ENCODE data around the gene CAMK1G.

- peak in 2 of 3 experiments; percentile 31 to 36; a peak in 4 of 6 replicates for TF ChIP-seq CTCF (IDR thresholded peaks at IDR 0.05 in 2 of 3, conservative IDR thresholded peaks at IDR 0.05 in 1 of 3; ENCODE audit: borderline replicate concordance in 1 of 3, insufficient read depth in 1 of 3, low read depth in 2 of 3, low read length in 2 of 3)
- TF ChIP-seq YY1 (IDR thresholded peaks at IDR 0.05; ENCODE audit: extremely low read depth, insufficient replicate concordance, low read depth, low read length): no peak
These were observed 63.0 kb downstream of the CAMK1G start for GRCh38 chr1:209646558-209646957.
